Measurements from ENCODE around the gene HOXD10.

Gene HOXD10

GRCh38 chr2:176115883-176116813 is at the start of gene HOXD10:
Gene HOXD10, plus strand, starts transcription at chr2:176116778. Its CDS starts 56 bp downstream, at chr2:176116834.
- DNase-seq (ENCODE audit: low read depth, low spot score), result no peak

- no peak for DNase-seq (ENCODE audit: low read depth, low spot score)
Observed at GRCh38 chr2:176067589-176068418, 48.8 kb upstream of the HOXD10 start.

- DNase-seq (ENCODE audit: low read depth, low spot score), result no peak
Observed at GRCh38 chr2:176068419-176068832, 48.2 kb upstream of the HOXD10 start.

- DNase-seq (ENCODE audit: low read depth, low spot score), result no peak
Observed at GRCh38 chr2:176071330-176072291, 45.0 kb upstream of the HOXD10 start.

GRCh38 chr2:176072292-176072669 is 44.3 kb upstream of the HOXD10 start:
- no peak for DNase-seq (ENCODE audit: low read depth, low spot score)

- DNase-seq (ENCODE audit: low read depth, low spot score), result no peak
Observed at GRCh38 chr2:176072951-176073904, 43.4 kb upstream of the HOXD10 start.

- DNase-seq (ENCODE audit: low read depth, low spot score), result no peak
Observed at GRCh38 chr2:176074919-176075425, 41.6 kb upstream of the HOXD10 start.

GRCh38 chr2:176075481-176075880 is 41.1 kb upstream of the HOXD10 start:
- DNase-seq (ENCODE audit: low read depth, low spot score), result no peak

GRCh38 chr2:176076063-176076462 is 40.5 kb upstream of the HOXD10 start:
- DNase-seq (ENCODE audit: low read depth, low spot score), result no peak

GRCh38 chr2:176076796-176077195 is 39.8 kb upstream of the HOXD10 start:
- no peak for DNase-seq (ENCODE audit: low read depth, low spot score)

GRCh38 chr2:176078541-176079284 is 37.9 kb upstream of the HOXD10 start:
- no peak for DNase-seq (ENCODE audit: low read depth, low spot score)

- no peak for DNase-seq (ENCODE audit: low read depth, low spot score)
Observed at GRCh38 chr2:176079285-176079830, 37.2 kb upstream of the HOXD10 start.

GRCh38 chr2:176079831-176080539 is 36.6 kb upstream of the HOXD10 start:
- no peak for DNase-seq (ENCODE audit: low read depth, low spot score)

GRCh38 chr2:176080540-176081375 is 35.8 kb upstream of the HOXD10 start:
- no peak for DNase-seq (ENCODE audit: low read depth, low spot score)

- DNase-seq (ENCODE audit: low read depth, low spot score), result no peak
Observed at GRCh38 chr2:176081376-176081836, 35.2 kb upstream of the HOXD10 start.

GRCh38 chr2:176081837-176082524 is 34.6 kb upstream of the HOXD10 start:
- no peak for DNase-seq (ENCODE audit: low read depth, low spot score)

- no peak for DNase-seq (ENCODE audit: low read depth, low spot score)
Observed at GRCh38 chr2:176082525-176082823, 34.1 kb upstream of the HOXD10 start.

Data from smooth muscle cell of the brain vasculature (primary cell).